Measurements from ENCODE around the gene APOL3. TPM values are rescaled to one million over a fixed set of nuclear protein-coding genes. Genes with fewer than 3 reads are reported as not detected.
"Not testable (repeated sequence)": the region's sequence is repeated elsewhere in the genome, so short reads cannot be mapped to it uniquely, and the experiment has no call there.

Gene APOL3
- total and polyA plus RNA-seq, 12 donors, result 8.9 to 123 (median 29.0) TPM

DNA sequence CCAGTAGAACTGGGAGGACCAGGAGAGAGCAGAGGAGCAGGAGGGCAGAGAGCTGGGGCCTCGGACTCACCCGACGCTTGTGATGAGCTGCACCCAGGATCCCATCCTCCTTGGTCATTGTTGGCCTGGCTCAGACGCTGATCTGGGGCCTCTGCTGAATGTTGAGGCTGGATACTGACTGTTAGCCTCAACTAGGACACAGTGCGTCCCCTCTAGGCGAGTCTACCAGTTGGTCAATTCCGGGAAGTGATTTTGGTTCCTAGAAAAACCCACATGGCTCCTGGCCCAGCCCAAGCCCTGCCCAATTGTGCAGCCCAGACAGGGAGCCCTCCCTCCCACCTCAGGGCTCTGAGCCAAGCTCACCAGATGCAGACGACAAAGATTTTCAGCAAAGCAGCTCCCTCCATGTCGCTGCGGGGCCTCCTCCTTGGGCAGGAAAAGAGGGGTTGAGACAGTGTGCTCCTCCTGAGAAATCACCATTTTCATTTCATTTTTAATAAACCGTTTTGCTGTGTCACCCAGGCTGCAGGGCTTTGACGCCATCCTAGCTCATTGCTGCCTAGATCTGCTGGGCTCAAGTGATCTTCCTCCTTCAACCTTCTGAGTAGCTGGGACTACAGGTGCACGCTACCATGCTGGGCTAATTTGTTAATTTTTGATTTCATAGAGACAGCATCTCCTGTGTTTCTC lies 41.2 kb upstream of the APOL3 start, which contains the start of gene APOL4:
Gene APOL4, minus strand, starts transcription at position 180 of the 690 bp plus-strand sequence. Its CDS starts 75 bp downstream, at position 105.
- Histone ChIP-seq H3K9me3 (replicated peaks in 1 of 3) (no peaks in the 10 kb centered on the region), H3K27ac (peak within 1 kb of the TSS in 2 of 5 donors; percentile 38 to 40), H3K4me3 (no peak within 1 kb of the TSS), H3K4me1 (replicated peaks in 1 of 2) (peaks cover 7 to 14% of the 10 kb centered on the region in 2 donors), H3K36me3 (replicated peaks in 1 of 2) (no peaks in the 10 kb centered on the region), H3K27me3 (no peaks in the 10 kb centered on the region)
- intact Hi-C loops (cut with DNase I), result no loop called here
- WGBS, 4 donors, result 28 to 54% (median 46%) methylated on average over 6 to 13 of the region's 13 CpGs
- DNase-seq, result peak; percentile 43 to 86 (median 66)
- TF ChIP-seq, protein P1, sequence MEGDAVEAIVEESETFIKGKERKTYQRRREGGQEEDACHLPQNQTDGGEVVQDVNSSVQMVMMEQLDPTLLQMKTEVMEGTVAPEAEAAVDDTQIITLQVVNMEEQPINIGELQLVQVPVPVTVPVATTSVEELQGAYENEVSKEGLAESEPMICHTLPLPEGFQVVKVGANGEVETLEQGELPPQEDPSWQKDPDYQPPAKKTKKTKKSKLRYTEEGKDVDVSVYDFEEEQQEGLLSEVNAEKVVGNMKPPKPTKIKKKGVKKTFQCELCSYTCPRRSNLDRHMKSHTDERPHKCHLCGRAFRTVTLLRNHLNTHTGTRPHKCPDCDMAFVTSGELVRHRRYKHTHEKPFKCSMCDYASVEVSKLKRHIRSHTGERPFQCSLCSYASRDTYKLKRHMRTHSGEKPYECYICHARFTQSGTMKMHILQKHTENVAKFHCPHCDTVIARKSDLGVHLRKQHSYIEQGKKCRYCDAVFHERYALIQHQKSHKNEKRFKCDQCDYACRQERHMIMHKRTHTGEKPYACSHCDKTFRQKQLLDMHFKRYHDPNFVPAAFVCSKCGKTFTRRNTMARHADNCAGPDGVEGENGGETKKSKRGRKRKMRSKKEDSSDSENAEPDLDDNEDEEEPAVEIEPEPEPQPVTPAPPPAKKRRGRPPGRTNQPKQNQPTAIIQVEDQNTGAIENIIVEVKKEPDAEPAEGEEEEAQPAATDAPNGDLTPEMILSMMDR (IDR thresholded peaks at IDR 0.05), result no peak
- TF ChIP-seq POLR2A (IDR thresholded peaks at IDR 0.05), result no peak

DNA sequence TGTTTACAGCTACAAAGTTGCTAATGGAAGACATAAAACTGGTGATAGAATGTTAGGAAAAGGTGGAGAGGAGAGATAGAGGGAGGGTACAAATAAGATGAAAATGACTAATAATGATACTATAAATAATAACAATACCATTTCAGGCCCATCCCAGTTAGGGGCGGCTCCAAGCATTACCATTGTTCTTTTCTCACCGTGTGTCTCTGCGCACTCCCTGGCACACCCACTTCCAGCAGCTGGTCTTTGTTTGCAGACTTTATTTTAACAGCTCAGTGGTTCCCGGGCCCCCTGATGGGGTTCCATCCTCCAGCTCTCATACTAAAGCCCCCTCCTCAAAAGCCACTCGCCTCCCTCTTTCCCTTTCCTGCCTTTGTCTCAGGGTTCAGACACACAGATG lies 40.5 kb upstream of the APOL3 start:
- intact Hi-C loops (cut with DNase I); H3K4me3 ChIP-seq; H3K9me3 ChIP-seq (replicated peaks in 1 of 3); H3K27me3 ChIP-seq; DNase-seq; H3K36me3 ChIP-seq (replicated peaks in 1 of 2): not testable (repeated sequence)
- Histone ChIP-seq H3K27ac (peak overlapping the region in 1 of 5 donors; percentile 40), H3K4me1 (replicated peaks in 1 of 2) (peaks cover 7 to 21% of the 10 kb centered on the region in 2 donors)
- WGBS, 4 donors, result 76 to 100% (median 89%) methylated on average over 1 of the region's 5 CpGs; no CpG with 5 or more reads in 1 of the 4 donors

DNA sequence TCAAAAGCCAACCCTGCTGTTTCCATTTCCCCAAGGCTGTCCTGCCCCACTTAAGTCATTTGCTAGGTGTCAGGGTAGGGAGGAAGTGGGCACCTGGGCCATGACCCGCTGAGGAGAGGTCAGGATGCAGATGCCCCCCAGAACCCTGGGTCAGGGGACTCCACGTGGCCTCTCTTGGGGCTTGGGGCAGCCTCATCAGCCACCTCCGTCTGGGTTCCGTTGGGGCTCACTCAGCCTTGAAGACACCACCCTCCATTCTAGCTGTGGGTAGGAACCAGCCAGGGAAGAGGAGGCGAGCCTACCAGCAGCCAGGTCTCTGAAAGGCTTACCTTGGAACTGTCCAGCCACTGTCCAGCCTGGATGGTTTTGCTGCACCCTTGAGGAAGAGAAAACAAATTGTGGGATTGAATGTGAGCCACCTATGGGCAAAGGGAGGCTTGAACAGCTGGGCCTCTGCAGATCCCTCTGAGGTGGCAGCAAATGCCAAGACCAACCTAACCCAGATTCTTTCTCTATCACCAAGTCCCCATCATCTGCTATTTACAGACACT lies 38.5 kb upstream of the APOL3 start:
- H3K9me3 ChIP-seq (replicated peaks in 1 of 3), result no peaks in the 10 kb centered on the region
- no peak overlapping the region for H3K27ac ChIP-seq
- no peak overlapping the region for H3K4me3 ChIP-seq
- WGBS, 4 donors, result 63 to 87% (median 73%) methylated on average over 4 to 5 of the region's 5 CpGs
- intact Hi-C loops (cut with DNase I), result loop anchor here (5.0 to 10.0 kb wide), 3 partner anchors 78 to 286 kb away; partner anchors contain the start of gene TXN2 (in 1 of the 2)
- peak in 1 of 7 donors; percentile 42 for DNase-seq
- H3K27me3 ChIP-seq, result no peaks in the 10 kb centered on the region
- no peaks in the 10 kb centered on the region for H3K36me3 ChIP-seq (replicated peaks in 1 of 2)
- TF ChIP-seq, protein P1 (IDR thresholded peaks at IDR 0.05), result no peak
- TF ChIP-seq POLR2A (IDR thresholded peaks at IDR 0.05), result no peak
- peaks cover 7 to 27% of the 10 kb centered on the region in 2 donors for H3K4me1 ChIP-seq (replicated peaks in 1 of 2)

DNA sequence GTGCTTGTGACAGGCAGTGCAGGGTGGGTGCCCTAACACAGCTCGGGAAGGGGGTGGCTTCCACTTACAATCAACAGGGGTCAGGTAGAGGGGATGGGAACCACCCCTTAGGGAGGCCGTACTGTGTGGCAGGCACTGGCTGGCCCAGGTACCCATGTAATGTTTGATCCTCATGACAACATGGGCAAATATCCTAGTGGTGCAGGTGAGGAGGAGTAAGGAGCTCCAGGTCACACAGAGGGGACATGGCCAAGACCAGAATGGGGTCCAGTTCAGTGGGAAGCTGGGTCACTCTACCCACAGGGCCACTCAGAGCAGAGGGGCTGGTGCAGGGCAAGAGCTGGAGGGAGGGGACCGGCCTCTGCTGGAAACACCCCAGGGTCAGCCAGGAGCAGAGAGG lies 38.0 kb upstream of the APOL3 start:
- DNase-seq, result peak in 1 of 7 donors; percentile 43
- H3K36me3 ChIP-seq (replicated peaks in 1 of 2), result no peaks in the 10 kb centered on the region
- no peak overlapping the region for H3K27ac ChIP-seq
- TF ChIP-seq, protein P1 (IDR thresholded peaks at IDR 0.05), result no peak
- peaks cover 7 to 27% of the 10 kb centered on the region in 2 donors for H3K4me1 ChIP-seq (replicated peaks in 1 of 2)
- intact Hi-C loops (cut with DNase I), result loop anchor here (5.0 to 10.0 kb wide), 3 partner anchors 79 to 286 kb away; partner anchors contain the start of gene TXN2 (in 1 of the 2)
- H3K4me3 ChIP-seq, result no peak overlapping the region
- no peaks in the 10 kb centered on the region for H3K9me3 ChIP-seq (replicated peaks in 1 of 3)
- WGBS, 4 donors, result 81 to 90% (median 86%) methylated on average over 2 to 3 of the region's 3 CpGs
- no peaks in the 10 kb centered on the region for H3K27me3 ChIP-seq

Measured in adrenal gland (tissue), 12 donors.